ENCODE measurements around the gene NCK2. TPM values are rescaled to one million over a fixed set of nuclear protein-coding genes. Genes with fewer than 3 reads are reported as not detected.

The NCK2 gene
- total RNA-seq, 1 experiment from 2014 or later = 75.4 TPM

- DNase-seq (ENCODE audit: low spot score) (no peak), ATAC-seq (no peak)
- H3K4me3 Mint-ChIP-seq = peak overlapping the region; percentile 78
- TF ChIP-seq CREB1 (CRISPR knock-in tag; IDR thresholded peaks at IDR 0.05) (no peak), TEAD1 (CRISPR knock-in tag; IDR thresholded peaks at IDR 0.05) (no peak), MXD4 (CRISPR knock-in tag; IDR thresholded peaks at IDR 0.05; ENCODE audit: borderline replicate concordance) (no peak), USF2 (CRISPR knock-in tag; IDR thresholded peaks at IDR 0.05) (no peak), KAT7 (CRISPR knock-in tag; IDR thresholded peaks at IDR 0.05; ENCODE audit: borderline replicate concordance) (no peak), ZNF396 (CRISPR knock-in tag; IDR thresholded peaks at IDR 0.05; ENCODE audit: borderline replicate concordance) (no peak), OVOL2 (CRISPR knock-in tag; IDR thresholded peaks at IDR 0.05; ENCODE audit: borderline replicate concordance) (no peak), FOXK1 (CRISPR knock-in tag; IDR thresholded peaks at IDR 0.05) (no peak), ZNF219 (CRISPR knock-in tag; IDR thresholded peaks at IDR 0.05; ENCODE audit: borderline replicate concordance) (no peak), FOXJ3 (CRISPR knock-in tag; IDR thresholded peaks at IDR 0.05; ENCODE audit: borderline replicate concordance) (no peak), ARID4B (CRISPR knock-in tag; IDR thresholded peaks at IDR 0.05; ENCODE audit: borderline replicate concordance) (no peak), ESRRA (CRISPR knock-in tag; IDR thresholded peaks at IDR 0.05; ENCODE audit: borderline replicate concordance) (no peak), TEAD4 (CRISPR knock-in tag; IDR thresholded peaks at IDR 0.05) (no peak), ZNF423 (CRISPR knock-in tag; IDR thresholded peaks at IDR 0.05) (no peak), RORB (CRISPR knock-in tag; IDR thresholded peaks at IDR 0.05) (no peak), ZNF416 (CRISPR knock-in tag; IDR thresholded peaks at IDR 0.05) (no peak)
- TF ChIP-seq, protein P1, sequence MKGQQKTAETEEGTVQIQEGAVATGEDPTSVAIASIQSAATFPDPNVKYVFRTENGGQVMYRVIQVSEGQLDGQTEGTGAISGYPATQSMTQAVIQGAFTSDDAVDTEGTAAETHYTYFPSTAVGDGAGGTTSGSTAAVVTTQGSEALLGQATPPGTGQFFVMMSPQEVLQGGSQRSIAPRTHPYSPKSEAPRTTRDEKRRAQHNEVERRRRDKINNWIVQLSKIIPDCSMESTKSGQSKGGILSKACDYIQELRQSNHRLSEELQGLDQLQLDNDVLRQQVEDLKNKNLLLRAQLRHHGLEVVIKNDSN (CRISPR knock-in tag; IDR thresholded peaks at IDR 0.05) = no peak
- TF ChIP-seq, protein P2, sequence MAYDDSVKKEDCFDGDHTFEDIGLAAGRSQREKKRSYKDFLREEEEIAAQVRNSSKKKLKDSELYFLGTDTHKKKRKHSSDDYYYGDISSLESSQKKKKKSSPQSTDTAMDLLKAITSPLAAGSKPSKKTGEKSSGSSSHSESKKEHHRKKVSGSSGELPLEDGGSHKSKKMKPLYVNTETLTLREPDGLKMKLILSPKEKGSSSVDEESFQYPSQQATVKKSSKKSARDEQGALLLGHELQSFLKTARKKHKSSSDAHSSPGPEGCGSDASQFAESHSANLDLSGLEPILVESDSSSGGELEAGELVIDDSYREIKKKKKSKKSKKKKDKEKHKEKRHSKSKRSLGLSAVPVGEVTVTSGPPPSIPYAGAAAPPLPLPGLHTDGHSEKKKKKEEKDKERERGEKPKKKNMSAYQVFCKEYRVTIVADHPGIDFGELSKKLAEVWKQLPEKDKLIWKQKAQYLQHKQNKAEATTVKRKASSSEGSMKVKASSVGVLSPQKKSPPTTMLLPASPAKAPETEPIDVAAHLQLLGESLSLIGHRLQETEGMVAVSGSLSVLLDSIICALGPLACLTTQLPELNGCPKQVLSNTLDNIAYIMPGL (CRISPR knock-in tag; IDR thresholded peaks at IDR 0.05) = no peak
- TF ChIP-seq, protein P3, sequence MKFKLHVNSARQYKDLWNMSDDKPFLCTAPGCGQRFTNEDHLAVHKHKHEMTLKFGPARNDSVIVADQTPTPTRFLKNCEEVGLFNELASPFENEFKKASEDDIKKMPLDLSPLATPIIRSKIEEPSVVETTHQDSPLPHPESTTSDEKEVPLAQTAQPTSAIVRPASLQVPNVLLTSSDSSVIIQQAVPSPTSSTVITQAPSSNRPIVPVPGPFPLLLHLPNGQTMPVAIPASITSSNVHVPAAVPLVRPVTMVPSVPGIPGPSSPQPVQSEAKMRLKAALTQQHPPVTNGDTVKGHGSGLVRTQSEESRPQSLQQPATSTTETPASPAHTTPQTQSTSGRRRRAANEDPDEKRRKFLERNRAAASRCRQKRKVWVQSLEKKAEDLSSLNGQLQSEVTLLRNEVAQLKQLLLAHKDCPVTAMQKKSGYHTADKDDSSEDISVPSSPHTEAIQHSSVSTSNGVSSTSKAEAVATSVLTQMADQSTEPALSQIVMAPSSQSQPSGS (CRISPR knock-in tag; IDR thresholded peaks at IDR 0.05; ENCODE audit: borderline replicate concordance, low read depth) = no peak
- TF ChIP-seq, protein P4, sequence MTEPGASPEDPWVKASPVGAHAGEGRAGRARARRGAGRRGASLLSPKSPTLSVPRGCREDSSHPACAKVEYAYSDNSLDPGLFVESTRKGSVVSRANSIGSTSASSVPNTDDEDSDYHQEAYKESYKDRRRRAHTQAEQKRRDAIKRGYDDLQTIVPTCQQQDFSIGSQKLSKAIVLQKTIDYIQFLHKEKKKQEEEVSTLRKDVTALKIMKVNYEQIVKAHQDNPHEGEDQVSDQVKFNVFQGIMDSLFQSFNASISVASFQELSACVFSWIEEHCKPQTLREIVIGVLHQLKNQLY (CRISPR knock-in tag; IDR thresholded peaks at IDR 0.05) = no peak
- ChIA-PET POLR2A (no interaction called here), CTCF (interaction anchor here (1.4 to 1.9 kb wide), 2 partner anchors 32 to 134 kb away, joined by 3 to 7 read pairs; no protein-coding TSS in a partner anchor)
- H3K27ac Mint-ChIP-seq = peak overlapping the region; percentile 64; the same call in 1 of the 2 replicates
- H3K27me3 Mint-ChIP-seq (ENCODE audit: low read depth) = peaks cover 4% of the 10 kb centered on the region
- H3K36me3 Mint-ChIP-seq = peaks cover 19% of the 10 kb centered on the region
- peaks cover 5% of the 10 kb centered on the region; the same call in 1 of the 2 replicates for H3K9me3 Mint-ChIP-seq
- H3K4me1 Mint-ChIP-seq = peaks cover 52% of the 10 kb centered on the region
Observed at GRCh38 chr2:105747254-105747894, 2.7 kb downstream of the NCK2 start.

Measured in WTC11 (cell line).